Fibroblast of gingiva (primary cell): ENCODE measurements around the gene PLXNA4.

Experiments used
- DNase-seq: peaks from one replicate; pipeline ENCODE4 v3.0.0-alpha.2; 2011; ENCODE audit warnings: low read depth

PLXNA4 gene

DNA sequence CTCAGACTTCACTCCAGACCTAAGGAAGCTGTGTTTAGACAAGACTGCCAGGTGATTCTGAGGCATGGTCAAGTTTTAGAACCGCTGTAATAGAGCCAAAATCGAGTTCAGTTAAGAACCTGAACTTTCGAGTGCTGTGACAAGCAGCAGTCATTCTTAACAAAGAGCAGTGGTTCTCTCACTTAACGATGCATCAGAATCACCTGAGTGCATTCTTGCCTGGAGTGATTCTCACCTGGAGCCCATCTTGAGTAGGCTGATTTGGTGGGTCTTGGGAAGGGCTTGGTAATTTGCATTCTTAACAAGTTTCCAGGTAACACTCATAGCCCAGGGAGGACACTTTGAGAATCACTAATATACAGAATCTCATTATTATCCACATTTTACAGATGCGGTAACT is 44.7 kb downstream of the PLXNA4 start:
- DNase-seq, result no peak

DNA sequence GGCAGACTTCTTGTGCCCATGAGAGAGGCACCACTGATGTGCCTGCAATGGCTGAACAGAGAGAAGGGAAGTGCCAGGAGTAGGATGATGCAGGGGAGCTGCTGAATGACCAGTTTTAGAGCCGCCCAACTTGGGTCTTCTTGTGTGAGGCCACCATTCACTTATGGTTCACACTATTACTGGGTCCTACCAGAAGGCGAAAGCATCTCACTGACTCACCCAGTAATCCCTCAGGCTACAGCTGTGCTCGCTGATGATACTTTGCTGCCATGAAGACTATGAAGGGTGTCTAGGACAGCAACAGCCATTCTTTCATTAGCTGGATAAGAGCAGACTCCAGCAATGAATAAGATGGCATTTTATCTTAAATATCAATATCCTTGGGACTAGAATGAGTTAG is 47.6 kb downstream of the PLXNA4 start:
- no peak for DNase-seq

DNA sequence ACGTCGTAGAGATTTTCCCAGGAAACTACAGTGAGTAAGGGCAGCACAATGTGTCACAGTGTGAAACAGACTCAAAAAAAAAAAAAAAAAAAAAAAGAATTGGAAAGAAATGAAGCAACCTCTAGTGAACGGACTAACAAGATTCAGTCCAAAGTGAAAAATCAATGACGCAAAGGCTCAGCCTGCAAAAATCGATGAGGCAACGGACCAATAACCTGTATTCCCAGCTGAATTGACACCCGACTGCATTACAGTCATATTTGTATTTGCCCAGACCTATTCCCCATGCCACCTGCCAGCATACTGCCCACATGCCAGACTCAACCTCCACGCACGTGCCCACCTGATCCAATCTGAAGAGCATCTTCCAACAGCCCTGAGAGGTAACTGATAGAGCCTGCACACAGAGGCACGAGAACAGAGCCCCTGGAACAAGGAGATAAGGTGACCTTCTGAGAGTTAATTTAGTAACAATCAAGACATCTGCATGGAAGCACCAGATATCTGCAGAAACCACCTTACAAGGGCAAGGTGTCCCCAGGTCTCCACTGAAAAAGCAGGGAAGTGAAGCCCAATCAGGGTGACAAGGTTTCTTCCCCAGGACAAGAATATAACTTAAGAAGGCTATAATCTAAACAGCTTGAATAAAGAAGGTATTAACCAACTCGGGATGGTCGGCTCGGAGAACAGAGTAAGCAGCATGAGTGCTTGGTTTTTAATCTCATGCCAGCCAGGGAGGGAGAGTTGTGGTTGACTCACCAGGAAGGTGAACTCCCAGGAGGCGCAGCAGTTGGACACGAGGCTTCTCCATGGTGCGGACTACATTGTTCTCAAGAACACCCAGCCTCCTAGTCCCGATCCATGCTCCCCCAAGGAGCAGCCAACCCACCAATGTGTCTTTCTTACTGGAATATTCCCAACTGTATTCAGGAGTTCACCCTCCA is 48.5 kb downstream of the PLXNA4 start:
- DNase-seq, result no peak

DNA sequence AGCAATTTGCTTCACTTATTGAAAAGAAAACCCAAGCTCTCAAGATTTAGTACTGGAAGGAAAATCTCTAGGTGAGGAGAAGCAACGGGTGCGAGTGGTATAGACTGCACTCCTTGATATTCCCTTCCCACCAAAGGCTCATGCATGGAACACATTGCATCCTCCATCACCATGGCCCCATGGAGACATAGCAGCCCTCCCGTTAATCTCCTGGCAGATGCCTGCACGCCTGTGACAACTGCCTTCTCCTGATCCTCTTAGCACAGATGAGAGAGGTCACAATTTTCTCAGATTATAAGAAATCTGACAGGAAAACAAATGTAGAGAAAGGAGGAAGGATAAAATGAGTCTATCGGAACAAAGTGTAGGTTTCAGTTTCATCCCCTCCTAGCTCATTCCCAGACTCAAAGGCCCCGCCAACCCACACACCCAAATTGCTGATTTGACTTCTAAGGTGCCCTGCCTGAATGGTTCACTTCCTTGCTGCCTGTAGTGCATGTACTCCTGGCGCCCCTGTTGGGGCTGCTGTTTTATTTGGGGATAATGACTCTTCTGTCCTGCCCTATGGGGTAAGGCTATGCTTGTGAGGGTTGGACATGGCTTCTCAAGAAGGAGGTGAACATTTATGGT is 50.0 kb downstream of the PLXNA4 start:
- no peak for DNase-seq

DNA sequence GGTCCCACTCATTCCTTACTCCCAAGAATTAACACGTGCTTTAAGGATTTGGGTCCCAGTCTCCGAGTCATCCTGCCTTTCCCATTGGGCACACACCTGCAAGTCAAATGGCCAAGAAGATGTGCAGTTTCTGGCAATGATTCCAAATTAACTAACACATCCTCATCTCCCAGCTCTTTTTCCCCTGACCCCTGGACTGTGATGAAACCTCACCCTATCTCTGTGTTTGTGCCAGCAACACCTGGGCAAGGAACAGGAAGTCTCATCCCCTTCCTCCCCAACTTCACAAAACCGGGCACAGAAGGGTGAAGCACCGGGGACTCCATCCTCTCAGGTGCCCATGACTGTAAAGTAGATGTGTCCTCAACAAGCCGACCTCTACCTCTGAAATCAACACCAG is 54.8 kb downstream of the PLXNA4 start:
- DNase-seq, result no peak

DNA sequence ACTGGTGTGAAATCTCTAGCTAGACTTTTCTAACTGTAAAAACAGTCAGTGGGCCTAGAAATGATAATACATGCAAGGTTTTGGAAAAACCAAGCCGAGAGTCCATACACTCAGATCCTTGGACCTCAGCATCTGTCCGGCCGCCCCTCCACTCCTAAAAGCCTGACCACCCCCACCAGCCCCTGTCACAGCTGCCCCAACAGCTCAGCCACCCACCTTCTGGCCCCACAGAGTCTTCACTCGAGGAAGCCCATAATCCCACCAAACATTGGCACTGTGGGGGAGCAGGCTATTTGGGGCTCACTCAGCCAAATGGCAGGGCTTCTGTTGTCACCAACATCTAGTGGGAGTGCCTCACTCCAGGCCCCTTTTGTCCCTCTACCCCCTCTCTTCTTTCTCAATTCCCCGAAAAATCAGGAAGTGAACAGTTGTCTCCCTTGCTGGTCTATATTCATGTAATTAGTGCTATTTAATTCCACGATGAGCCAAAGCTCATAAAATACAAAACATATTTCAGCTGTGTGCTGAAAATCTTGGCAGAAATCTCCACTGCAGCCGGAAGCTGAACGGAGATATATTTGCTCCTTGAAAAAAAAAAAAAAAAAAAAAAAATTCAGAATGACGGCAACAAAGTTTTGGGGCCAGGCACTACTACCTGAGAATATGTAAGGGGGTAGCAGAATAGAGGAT is 55.5 kb downstream of the PLXNA4 start:
- DNase-seq, result no peak

DNA sequence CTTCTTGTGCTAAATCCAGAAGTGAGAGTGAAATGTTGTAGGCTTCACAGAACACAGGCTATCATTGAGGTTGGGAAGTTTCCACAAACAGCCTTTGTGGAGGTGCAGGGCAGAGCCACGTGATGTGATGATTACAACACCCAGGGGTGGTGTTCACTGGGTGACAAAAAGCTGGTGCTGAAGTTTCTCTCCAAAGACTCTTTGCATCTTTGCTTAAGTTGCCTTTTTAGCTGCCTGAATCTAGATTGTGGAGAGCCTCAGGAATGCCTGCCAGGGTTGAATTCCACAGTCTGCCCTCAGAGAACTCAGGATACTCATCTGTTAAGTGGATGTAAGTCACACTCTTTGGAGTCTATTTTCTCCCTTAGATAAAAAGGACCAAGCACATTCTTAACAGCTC is 56.3 kb downstream of the PLXNA4 start:
- no peak for DNase-seq

DNA sequence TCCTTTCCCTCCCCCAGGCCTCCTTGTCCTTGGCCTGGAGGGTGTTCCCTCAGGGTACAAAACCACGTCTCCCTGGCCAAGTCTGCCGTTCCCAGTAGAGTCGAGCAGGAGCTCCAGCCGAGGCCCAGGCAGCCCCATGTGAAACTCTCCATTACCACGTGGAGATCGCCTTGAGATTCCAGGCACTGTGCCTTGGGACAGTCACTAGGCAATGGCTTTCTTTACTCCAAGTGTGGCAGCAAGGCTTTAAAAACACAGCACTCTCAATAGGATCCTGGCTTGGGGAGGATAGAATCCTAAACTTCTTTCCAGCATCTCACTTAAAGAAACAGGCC is 57.5 kb downstream of the PLXNA4 start:
- DNase-seq, result no peak

DNA sequence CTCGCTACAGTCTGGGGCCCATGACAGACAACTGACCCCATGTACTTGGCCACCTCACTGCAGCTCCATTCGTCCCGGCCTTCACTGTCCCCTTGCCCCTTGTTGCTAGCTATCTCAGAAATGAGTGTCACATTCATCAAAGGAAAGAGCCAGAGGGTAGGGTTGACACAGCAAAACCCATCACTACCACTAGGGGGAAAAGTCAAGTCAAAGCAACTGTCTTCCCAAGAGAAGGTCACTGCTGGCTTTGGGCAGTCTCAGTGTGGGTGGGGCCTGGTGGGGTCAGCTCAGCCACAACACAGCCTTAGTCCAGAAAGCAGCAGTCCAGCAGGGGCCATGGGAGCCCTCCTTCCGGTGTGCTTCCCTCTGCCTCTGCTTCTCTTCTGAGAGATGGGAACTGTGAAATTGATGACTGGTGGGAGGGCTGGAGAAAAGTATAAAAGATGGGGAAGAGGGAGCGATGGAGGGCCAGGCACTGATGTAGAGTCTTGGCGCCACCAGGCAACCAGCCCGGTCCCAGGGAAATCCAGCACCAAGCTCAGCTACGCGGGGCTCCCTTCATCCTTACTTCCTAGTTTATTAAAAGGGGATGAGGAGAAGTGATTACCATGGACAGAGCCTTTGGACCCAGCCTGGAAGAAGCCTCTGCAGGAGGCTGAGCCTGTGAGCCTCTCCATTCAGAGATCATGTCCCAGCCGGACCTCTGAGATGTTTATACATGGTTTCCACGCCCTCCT is 58.0 kb downstream of the PLXNA4 start:
- no peak for DNase-seq

DNA sequence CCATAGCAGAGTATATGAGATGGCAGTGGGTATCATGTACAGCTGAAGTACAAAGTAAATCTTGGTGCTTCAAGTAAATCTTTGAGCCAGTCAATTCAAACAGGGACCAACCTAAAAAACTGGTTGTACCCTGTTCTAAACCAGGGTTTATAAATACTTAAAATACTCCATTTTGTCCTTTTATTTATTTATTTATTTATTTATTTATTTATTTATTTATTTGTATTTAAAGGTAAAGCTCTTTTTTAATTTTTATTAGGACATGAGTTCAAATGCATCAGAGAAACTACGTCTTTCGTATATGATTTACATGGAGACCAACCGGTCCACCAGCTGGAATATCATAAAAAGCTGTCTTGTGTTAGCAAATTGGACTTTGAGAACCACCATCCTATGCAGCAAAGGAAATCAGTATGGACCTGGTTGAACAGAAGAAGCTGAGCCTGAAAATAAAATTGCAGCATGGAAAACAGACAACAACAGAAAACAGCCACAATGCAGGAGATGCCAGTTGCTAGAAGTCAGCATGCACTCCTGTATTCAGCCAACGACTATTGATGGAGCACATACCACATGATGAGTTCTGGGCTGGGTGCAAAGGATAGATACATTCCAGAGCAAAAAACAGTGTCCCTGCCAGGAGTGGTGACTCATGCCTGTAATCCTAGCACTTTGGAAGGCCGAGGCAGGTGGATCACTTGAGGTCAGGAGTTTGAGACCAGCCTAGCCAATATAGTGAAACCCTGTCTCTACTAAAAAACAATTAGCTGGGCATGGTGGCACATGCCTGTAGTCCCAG is 60.0 kb downstream of the PLXNA4 start:
- DNase-seq, result no peak

DNA sequence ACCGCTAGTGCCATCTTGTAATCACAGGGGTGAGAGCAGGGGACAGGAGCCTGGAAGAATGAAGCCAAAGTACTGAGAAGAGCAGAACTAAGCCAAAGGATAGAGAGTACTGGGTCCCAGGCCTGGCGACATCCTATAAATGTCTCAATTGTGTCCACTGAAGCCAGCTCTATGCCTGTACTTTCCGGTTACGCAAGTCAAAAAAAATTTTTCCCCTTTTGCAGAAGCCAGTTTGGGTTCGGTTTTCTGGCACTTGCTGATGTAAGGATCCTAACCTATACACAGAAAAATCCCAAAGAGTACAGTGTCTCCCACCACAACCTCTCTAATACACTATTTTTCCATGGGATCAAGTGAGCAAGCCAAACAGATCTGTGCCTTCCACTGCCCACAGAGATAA is 61.1 kb downstream of the PLXNA4 start:
- DNase-seq, result no peak

DNA sequence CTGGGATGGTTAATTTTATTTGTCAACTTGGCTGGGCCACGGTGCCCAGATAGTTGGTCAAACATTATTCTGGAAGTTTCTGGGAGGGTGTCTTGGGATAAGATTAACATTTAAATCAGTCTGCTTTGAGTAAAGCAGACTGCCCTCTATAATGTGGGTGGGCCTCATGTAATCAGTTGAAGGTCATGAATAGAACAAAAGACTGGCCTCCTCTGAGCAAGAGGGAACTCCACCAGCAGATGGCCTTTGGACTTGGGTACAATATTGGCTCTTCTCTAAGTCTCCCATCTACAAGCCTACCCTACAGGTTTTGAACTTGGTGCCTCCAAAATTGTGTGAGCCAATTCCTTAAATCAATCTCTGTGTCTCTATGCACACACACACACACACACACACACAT is 61.8 kb downstream of the PLXNA4 start:
- no peak for DNase-seq

DNA sequence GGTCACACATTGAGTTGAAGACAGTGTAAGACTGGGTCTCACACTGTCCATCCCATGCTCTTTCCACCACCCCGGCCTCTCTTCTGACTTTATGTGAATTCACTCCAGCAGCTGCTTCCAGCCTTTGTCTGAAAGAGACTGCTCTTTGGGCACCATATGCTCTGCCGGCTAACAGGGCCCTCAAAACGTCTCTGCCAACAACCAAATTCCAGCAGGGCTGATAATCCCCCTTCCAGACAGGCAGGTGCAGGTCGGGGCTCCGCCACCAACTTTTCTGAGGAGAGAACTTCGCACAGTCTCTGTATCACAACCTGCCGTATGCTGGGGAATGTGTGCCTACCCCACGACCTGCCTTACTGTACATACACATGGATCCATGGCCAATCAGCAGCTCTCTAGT is 64.3 kb downstream of the PLXNA4 start:
- no peak for DNase-seq

DNA sequence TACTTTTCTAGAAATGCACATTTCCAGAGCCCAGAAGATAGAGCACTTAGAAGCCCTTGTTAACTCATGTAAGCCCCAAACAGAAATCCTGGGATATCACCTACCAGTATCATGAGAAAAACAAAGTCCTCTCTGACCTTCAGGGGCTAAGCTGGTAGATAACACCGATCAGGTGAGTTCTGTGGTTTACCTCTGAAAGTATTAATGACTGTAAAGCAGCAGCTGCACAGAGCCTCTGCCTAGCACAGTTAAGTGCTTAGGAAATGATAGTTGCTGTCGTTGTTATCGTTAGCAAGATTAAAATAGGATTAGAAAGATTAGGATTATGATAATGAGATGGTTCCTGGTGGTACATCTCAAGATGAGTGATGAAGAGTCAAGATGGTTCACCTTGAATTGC is 64.9 kb downstream of the PLXNA4 start:
- DNase-seq, result no peak

DNA sequence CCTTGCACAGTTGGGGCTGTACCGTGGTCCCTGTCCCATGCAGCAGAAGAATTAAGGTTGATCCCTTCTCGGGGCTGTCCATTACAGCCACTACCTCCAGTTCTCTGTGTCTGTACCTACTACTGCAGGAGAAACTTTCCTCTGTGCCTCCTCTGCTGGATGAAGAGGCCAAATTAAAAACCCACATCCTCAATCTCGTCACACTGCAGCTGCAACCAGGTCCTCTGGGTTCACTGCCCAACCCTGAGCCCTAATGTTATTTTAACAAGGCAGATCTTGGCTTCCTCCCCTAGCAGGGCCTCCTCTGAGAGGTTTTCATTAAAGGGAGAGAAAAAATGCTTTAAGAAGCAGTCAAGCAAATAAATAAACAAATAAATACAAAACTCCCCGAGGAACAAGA is 66.6 kb downstream of the PLXNA4 start:
- DNase-seq, result no peak

DNA sequence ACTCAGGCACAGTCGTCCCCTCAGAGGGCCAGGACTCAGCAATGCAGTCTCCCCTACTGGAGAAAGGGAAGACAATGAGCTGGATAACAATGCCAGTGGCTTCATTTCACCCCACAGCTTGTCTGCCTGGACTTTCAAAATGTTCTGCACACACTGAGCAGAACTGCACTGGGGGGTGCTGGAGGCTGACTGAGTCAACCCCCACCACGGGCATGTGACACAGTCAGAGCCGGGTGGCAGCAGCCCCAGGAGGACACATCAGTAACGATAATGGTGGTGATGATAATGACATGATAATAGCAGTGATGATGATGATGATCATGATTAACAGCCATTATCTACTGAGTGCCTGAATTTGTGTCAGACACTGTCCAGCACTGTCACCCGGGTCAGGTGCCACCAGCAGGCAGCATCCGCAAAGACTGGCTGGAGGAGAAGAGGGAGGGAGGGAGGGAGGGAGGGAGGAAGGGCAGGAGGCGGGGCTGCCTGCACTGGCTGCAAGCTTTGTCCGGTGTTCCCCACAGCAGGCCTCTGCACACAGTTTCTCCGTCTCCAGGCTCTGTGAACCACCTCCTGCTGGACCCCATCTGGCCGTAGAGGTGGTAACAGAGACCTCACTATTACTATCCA is 67.4 kb downstream of the PLXNA4 start:
- no peak for DNase-seq

DNA sequence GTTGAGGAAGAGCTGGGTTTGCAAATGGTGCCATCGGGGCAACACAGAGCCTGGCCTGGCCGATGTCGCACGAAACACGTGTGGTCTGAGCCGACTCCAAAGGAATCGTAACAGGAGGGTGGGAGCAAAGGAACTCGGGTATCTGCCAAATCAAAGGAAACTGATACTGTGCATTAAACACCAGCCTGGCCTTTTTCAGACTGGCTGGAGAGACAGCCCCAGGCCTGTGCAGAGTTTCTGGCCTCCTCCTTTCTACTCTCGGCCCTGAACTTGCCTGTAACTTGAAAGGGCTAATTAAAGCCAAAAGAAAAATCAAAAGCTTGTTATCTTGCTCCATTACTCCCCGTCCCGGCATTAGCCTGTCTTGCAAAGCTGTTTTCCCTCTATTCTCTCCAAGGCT is 71.4 kb downstream of the PLXNA4 start:
- DNase-seq, result no peak

DNA sequence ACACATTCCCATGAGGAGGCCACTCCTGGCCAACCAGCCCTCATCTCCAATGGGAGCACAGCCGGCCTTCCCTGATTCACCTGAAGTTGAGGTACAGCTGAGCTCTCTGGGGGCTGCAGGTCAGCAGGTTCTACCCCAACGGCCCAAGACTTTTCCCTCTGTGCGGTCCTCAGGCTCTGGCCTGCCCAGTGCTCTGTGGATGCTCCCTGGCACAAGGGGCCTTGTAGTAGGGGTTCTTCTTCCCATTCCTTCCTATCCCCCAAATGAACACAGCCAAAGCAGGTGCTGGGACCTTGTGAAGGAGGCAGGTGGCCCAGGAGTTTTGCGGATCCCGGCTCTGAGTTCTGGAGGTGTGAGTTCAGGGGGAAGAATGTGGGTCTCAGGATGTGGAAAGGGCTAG is 72.2 kb downstream of the PLXNA4 start:
- DNase-seq, result no peak

DNA sequence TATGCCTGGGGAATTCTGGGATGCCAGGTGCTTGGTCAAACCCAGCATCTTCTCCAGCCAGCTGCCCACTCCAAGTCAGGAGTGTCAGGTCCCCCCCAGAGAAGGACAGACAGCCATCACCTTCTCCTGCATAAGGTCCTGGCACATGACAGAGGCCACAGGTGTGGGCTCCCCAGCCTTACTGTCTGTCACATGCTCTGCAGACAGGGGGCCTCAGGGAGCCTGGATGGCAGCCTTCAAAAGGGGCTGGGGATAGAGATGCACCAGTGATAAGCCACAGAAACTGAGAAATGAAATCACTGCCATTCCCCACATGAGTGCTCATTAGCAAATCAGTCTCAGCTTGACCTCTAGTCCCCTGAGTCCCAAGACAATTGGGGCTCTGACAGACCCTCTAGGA is 72.9 kb downstream of the PLXNA4 start:
- DNase-seq, result no peak

DNA sequence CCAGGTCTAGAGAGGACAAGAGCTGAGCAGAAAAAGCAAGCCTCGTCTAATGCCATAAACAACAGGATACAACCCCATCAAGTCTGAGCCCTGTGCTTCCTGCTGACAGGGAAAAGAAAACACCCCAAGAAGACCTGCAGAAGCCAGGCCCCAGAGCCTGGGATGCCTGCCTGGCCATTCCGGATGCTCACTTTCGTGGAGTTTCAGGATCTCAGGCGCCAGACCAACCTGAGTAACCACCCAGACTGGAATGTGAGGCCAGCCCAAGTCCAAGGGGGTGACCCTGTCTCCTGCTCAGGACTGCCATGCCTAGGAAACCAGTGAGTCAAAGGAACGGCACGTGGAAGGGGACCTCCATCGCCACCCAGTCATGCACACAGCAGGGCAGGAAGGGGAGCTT is 74.3 kb downstream of the PLXNA4 start:
- no peak for DNase-seq

DNA sequence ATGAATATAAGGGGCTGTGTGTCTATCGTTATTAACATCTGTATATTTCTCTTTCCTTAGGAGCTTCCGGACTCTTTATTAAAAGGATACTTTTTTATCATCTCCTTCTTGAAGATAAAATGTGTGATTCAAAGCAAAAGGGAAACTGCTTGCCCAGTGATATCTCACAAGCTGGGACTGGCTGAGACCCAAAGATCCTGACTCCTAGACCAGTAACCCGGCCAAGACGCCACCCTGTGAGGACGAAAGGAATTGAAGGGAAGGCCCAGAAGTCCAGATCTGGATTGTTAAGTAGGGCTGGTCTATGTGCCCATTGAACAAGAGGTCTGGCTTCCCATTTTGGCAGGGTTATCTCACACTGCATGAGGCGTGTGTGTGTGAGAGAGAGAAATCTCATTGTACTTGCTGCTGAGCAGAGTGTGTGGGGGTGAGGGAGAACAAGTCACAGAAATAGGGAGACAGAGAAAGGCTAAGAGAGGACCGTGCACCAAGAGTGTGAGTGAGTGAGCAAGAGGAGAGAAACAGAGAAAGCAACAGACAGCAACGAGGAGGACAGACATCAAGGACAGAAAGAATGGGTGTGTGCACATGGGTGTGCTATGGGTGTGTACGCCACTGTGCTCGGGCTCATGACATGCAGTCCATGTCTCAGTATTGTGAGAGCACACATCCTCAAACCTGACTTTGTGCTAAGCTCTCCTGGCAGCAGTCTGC is 75.4 kb downstream of the PLXNA4 start:
- no peak for DNase-seq
